Activated CD8-positive, alpha-beta memory T cell treated with anti-CD3 and anti-CD28 coated beads, Interleukin-2, amount 50 U/mL, for 48 hours (primary cell): Measurements from ENCODE around the gene HERC4.

Experiments
- DNase-seq: peaks from one replicate; pipeline ENCODE4 v3.0.0-alpha.2; 2020

HERC4 gene

DNA sequence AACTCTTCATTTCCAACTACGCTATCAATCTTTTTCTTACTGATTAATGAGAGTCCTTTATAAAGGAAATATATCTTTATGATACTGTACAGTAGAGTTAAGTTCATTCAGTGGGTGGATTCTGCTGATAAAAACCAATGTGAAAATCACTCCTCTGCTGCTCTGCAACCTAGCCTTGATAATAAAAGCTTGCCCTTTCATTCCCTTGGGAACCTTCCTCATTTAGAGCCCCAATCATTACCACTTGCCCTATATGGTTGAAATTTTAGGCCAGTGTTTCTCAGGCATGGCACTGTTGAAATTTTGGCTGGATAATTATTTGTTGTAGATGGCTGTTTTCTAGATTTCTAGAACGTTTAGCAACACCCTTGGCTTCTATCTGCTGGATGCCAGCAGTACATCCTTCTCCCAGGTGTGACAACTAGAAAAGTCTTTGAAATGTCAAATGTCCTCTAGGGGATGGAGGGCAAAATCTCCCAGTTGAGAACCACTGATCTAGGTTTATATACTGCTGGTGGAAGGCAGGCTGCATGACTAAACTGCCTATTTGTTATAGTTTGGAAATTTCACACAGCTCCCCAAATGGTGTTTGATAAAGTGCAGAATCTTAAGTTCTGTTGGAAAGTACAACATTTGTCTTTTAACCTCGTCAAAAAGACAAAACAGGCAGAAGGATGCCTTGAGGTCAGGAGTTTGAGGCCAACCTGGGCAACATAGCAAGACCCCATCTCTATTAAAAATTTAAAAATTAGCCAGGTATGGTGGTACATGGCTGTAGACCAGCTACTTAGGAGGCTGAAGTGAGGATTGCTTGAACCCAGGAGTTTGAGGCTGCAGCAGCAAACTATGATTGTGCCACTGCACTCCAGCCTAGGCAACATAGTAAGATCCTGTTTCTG, 199.5 kb downstream of the HERC4 start:
- no peak for DNase-seq
